Skeletal muscle satellite cell (primary cell): ENCODE data around the gene ASB14.

Source experiments
- H3K27me3 ChIP-seq: 2 replicates; pipeline ENCODE4 v1.7.0; 2013; ENCODE audit warnings: low read length; ENCODE audit not compliant: control insufficient read depth, insufficient read depth
- H3K36me3 ChIP-seq: 2 replicates; pipeline ENCODE4 v1.7.0; 2013; ENCODE audit warnings: mild to moderate bottlenecking, control low read depth, low read length; ENCODE audit not compliant: insufficient read depth
- H3K4me1 ChIP-seq: 2 replicates; pipeline ENCODE4 v1.7.0; 2013; ENCODE audit warnings: low read length; ENCODE audit not compliant: control insufficient read depth, insufficient read depth
- H3K4me2 ChIP-seq: 2 replicates; pipeline ENCODE4 v1.7.0; 2013; ENCODE audit warnings: mild to moderate bottlenecking, low read length
- H3K4me3 ChIP-seq: 2 replicates; pipeline ENCODE4 v1.7.0; 2013; ENCODE audit warnings: low read length
- H3K9ac ChIP-seq: 2 replicates; pipeline ENCODE4 v1.7.0; 2013; ENCODE audit warnings: mild to moderate bottlenecking, low read depth, low read length, moderate library complexity
- H3K9me3 ChIP-seq: replicated peaks from 2 replicates; pipeline ENCODE4 v1.7.0; 2013; ENCODE audit warnings: mild to moderate bottlenecking, control low read depth, low read length

ASB14 gene

GRCh38 chr3:57292897-57293526 lies 527 bp upstream of the ASB14 start:
- Histone ChIP-seq H3K4me3 (no peak overlapping the region), H3K27me3 (no peaks in the 10 kb centered on the region), H3K4me1 (no peaks in the 10 kb centered on the region), H3K4me2 (no peak overlapping the region), H3K9ac (no peak overlapping the region), H3K9me3 (no peaks in the 10 kb centered on the region), H3K36me3 (no peaks in the 10 kb centered on the region)

GRCh38 chr3:57288403-57288802 lies 4.1 kb downstream of the ASB14 start:
- Histone ChIP-seq H3K4me2 (no peak overlapping the region), H3K4me1 (no peaks in the 10 kb centered on the region), H3K36me3 (no peaks in the 10 kb centered on the region), H3K27me3 (no peaks in the 10 kb centered on the region), H3K9ac (no peak overlapping the region), H3K9me3 (no peaks in the 10 kb centered on the region), H3K4me3 (no peak overlapping the region)

- H3K9ac ChIP-seq, result no peak overlapping the region
- no peak overlapping the region for H3K4me3 ChIP-seq
- H3K9me3 ChIP-seq, result no peaks in the 10 kb centered on the region
- H3K27me3 ChIP-seq, result no peaks in the 10 kb centered on the region
- no peaks in the 10 kb centered on the region for H3K36me3 ChIP-seq
- H3K4me1 ChIP-seq, result no peaks in the 10 kb centered on the region
- no peak overlapping the region for H3K4me2 ChIP-seq
These were observed 5.3 kb downstream of the ASB14 start for GRCh38 chr3:57287205-57287604.

GRCh38 chr3:57283334-57283733 lies 9.2 kb downstream of the ASB14 start:
- no peak overlapping the region for H3K4me2 ChIP-seq
- H3K4me1 ChIP-seq, result peaks cover 10% of the 10 kb centered on the region
- no peak overlapping the region for H3K9ac ChIP-seq
- H3K27me3 ChIP-seq, result no peaks in the 10 kb centered on the region
- no peaks in the 10 kb centered on the region for H3K36me3 ChIP-seq
- no peaks in the 10 kb centered on the region for H3K9me3 ChIP-seq
- no peak overlapping the region for H3K4me3 ChIP-seq

- Histone ChIP-seq H3K4me2 (no peak overlapping the region), H3K9ac (no peak overlapping the region), H3K4me1 (peaks cover 10% of the 10 kb centered on the region), H3K9me3 (no peaks in the 10 kb centered on the region), H3K36me3 (no peaks in the 10 kb centered on the region), H3K27me3 (no peaks in the 10 kb centered on the region), H3K4me3 (no peak overlapping the region)
These were observed 10.8 kb downstream of the ASB14 start for GRCh38 chr3:57281715-57282114.

GRCh38 chr3:57279685-57280084 lies 12.8 kb downstream of the ASB14 start:
- peaks cover 10% of the 10 kb centered on the region for H3K4me1 ChIP-seq
- no peak overlapping the region for H3K4me3 ChIP-seq
- H3K9ac ChIP-seq, result no peak overlapping the region
- peaks cover 3% of the 10 kb centered on the region for H3K36me3 ChIP-seq
- no peak overlapping the region for H3K4me2 ChIP-seq
- no peaks in the 10 kb centered on the region for H3K27me3 ChIP-seq
- H3K9me3 ChIP-seq, result no peaks in the 10 kb centered on the region

GRCh38 chr3:57278237-57278636 lies 14.2 kb downstream of the ASB14 start:
- Histone ChIP-seq H3K27me3 (no peaks in the 10 kb centered on the region), H3K9me3 (no peaks in the 10 kb centered on the region), H3K4me1 (peaks cover 10% of the 10 kb centered on the region), H3K4me3 (no peak overlapping the region), H3K9ac (no peak overlapping the region), H3K4me2 (no peak overlapping the region), H3K36me3 (peaks cover 5% of the 10 kb centered on the region)

- no peaks in the 10 kb centered on the region for H3K4me1 ChIP-seq
- no peaks in the 10 kb centered on the region for H3K9me3 ChIP-seq
- H3K9ac ChIP-seq, result no peak overlapping the region
- H3K36me3 ChIP-seq, result peaks cover 8% of the 10 kb centered on the region
- no peak overlapping the region for H3K4me3 ChIP-seq
- H3K4me2 ChIP-seq, result no peak overlapping the region
- H3K27me3 ChIP-seq, result no peaks in the 10 kb centered on the region
These were observed 17.1 kb downstream of the ASB14 start for GRCh38 chr3:57275393-57275792.

- Histone ChIP-seq H3K27me3 (no peaks in the 10 kb centered on the region), H3K4me1 (no peaks in the 10 kb centered on the region), H3K9ac (no peak overlapping the region), H3K9me3 (no peaks in the 10 kb centered on the region), H3K4me3 (no peak overlapping the region), H3K4me2 (no peak overlapping the region), H3K36me3 (peaks cover 12% of the 10 kb centered on the region)
These were observed 17.6 kb downstream of the ASB14 start for GRCh38 chr3:57274845-57275244.

- H3K4me1 ChIP-seq, result no peaks in the 10 kb centered on the region
- H3K4me2 ChIP-seq, result no peak overlapping the region
- H3K9ac ChIP-seq, result no peak overlapping the region
- H3K4me3 ChIP-seq, result no peak overlapping the region
- H3K9me3 ChIP-seq, result no peaks in the 10 kb centered on the region
- no peaks in the 10 kb centered on the region for H3K27me3 ChIP-seq
- peaks cover 36% of the 10 kb centered on the region for H3K36me3 ChIP-seq
These were observed 24.1 kb downstream of the ASB14 start for GRCh38 chr3:57268416-57268815.

- no peaks in the 10 kb centered on the region for H3K9me3 ChIP-seq
- H3K4me2 ChIP-seq, result no peak overlapping the region
- H3K36me3 ChIP-seq, result peaks cover 40% of the 10 kb centered on the region
- H3K9ac ChIP-seq, result no peak overlapping the region
- no peaks in the 10 kb centered on the region for H3K27me3 ChIP-seq
- no peak overlapping the region for H3K4me3 ChIP-seq
- H3K4me1 ChIP-seq, result no peaks in the 10 kb centered on the region
These were observed 30.6 kb downstream of the ASB14 start for GRCh38 chr3:57261929-57262328.

- H3K27me3 ChIP-seq, result no peaks in the 10 kb centered on the region
- H3K4me2 ChIP-seq, result no peak overlapping the region
- H3K9ac ChIP-seq, result no peak overlapping the region
- no peaks in the 10 kb centered on the region for H3K9me3 ChIP-seq
- no peak overlapping the region for H3K4me3 ChIP-seq
- H3K36me3 ChIP-seq, result peaks cover 42% of the 10 kb centered on the region
- no peaks in the 10 kb centered on the region for H3K4me1 ChIP-seq
These were observed 31.4 kb downstream of the ASB14 start for GRCh38 chr3:57261119-57261518.
